Measurements from ENCODE around the gene OS9.
"Not testable (repeated sequence)": the region's sequence is repeated elsewhere in the genome, so short reads cannot be mapped to it uniquely, and the experiment has no call there.

Gene OS9

DNA sequence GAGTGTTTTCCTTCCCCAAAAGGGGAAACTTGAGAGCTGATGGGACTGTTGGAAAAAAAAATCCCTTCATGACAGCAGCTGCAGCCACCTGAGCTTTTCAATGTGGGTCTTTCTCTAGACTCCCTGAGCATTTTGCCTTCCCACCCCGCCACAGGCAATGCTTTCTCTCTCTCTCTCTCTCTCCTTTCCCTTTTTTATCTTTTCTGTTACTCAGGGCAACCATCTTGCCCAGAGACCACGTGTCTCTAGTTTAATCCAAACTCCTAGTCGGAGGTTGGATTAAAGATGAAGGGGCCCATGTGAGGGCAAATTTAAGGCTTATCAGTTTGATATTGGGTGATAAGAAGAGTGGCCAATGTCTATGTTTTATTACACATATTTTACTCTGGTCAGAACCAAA is 35.0 kb upstream of the OS9 start:
- ChIA-PET CTCF (interaction anchor here (2.0 to 2.5 kb wide), 2 partner anchors 34 to 37 kb away, joined by 4 to 8 read pairs; partner anchors contain the start of gene OS9), POLR2A (no interaction called here)
- DNase-seq (ENCODE audit: extremely low spot score) = no peak
- no peak for TF ChIP-seq CTCF (IDR thresholded peaks at IDR 0.05; ENCODE audit: control extremely low read depth, extremely low read depth, low read depth, missing control alignments)

- DNase-seq (ENCODE audit: extremely low spot score) = no peak
- ChIA-PET POLR2A (no interaction called here), CTCF (interaction anchor here (1.2 to 1.3 kb wide), 2 partner anchors 28 to 78 kb away, joined by 4 to 5 read pairs; partner anchors contain the start of gene B4GALNT1)
- TF ChIP-seq CTCF (IDR thresholded peaks at IDR 0.05; ENCODE audit: control extremely low read depth, extremely low read depth, low read depth, missing control alignments) = no peak
Observed at GRCh38 chr12:57661376-57661775, 32.6 kb upstream of the OS9 start.

- DNase-seq (ENCODE audit: extremely low spot score); CTCF ChIA-PET; POLR2A ChIA-PET: not testable (repeated sequence)
Observed at GRCh38 chr12:57665066-57665820, 28.7 kb upstream of the OS9 start.

GRCh38 chr12:57666897-57667296 is 27.0 kb upstream of the OS9 start:
- CTCF ChIA-PET = no interaction called here
- no peak for DNase-seq (ENCODE audit: extremely low spot score)
- no peak for TF ChIP-seq CTCF (IDR thresholded peaks at IDR 0.05; ENCODE audit: control extremely low read depth, extremely low read depth, low read depth, missing control alignments)
- POLR2A ChIA-PET = no interaction called here

- DNase-seq (ENCODE audit: extremely low spot score); POLR2A ChIA-PET: not testable (repeated sequence)
- CTCF ChIA-PET = interaction anchor here (3.9 kb wide), 1 partner anchor 14 kb away, joined by 9 read pairs; no protein-coding TSS in a partner anchor
Observed at GRCh38 chr12:57669691-57670090, 24.2 kb upstream of the OS9 start.

- CTCF ChIA-PET = interaction anchor here (1.2 to 3.9 kb wide), 2 partner anchors 16 to 88 kb away, joined by 3 to 9 read pairs; no protein-coding TSS in a partner anchor
- POLR2A ChIA-PET; DNase-seq (ENCODE audit: extremely low spot score): not testable (repeated sequence)
Observed at GRCh38 chr12:57671811-57672210, 22.1 kb upstream of the OS9 start.

GRCh38 chr12:57672801-57673200 is 21.1 kb upstream of the OS9 start:
- no peak for TF ChIP-seq CTCF (IDR thresholded peaks at IDR 0.05; ENCODE audit: control extremely low read depth, extremely low read depth, low read depth, missing control alignments)
- ChIA-PET CTCF (interaction anchor here (3.9 kb wide), 1 partner anchor 17 kb away, joined by 9 read pairs; no protein-coding TSS in a partner anchor), POLR2A (no interaction called here)
- no peak for DNase-seq (ENCODE audit: extremely low spot score)

GRCh38 chr12:57674691-57675090 is 19.2 kb upstream of the OS9 start:
- ChIA-PET POLR2A (no interaction called here), CTCF (interaction anchor here (2.1 kb wide), 1 partner anchor 19 kb away, joined by 8 read pairs; the partner anchor contains the start of gene OS9)
- no peak for TF ChIP-seq CTCF (IDR thresholded peaks at IDR 0.05; ENCODE audit: control extremely low read depth, extremely low read depth, low read depth, missing control alignments)
- DNase-seq (ENCODE audit: extremely low spot score) = no peak

GRCh38 chr12:57677947-57678346 is 16.0 kb upstream of the OS9 start:
- DNase-seq (ENCODE audit: extremely low spot score); CTCF ChIA-PET; POLR2A ChIA-PET: not testable (repeated sequence)

All from GM10248 (cell line).